Peyer's patch (tissue), 4 donors: ENCODE data around the gene DCLK2. TPM values are rescaled to one million over a fixed set of nuclear protein-coding genes. Genes with fewer than 3 reads are reported as not detected.

Source experiments
- DNase-seq, 3 donors: peaks; one replicate each; pipeline ENCODE4 v3.0.0-alpha.2; 2017 to 2019
- H3K27ac ChIP-seq, 4 donors: fragments of 200-600 bp; sonication (generic); one replicate each; pipeline ENCODE4 v1.5.1; 2016 to 2019
- H3K27me3 ChIP-seq, 2 donors: fragments of 200-600 bp; sonication (generic); one replicate each; pipeline ENCODE4 v1.5.1; 2019
- H3K36me3 ChIP-seq, 3 donors: fragments of 200-600 bp; sonication (generic); one replicate each; pipeline ENCODE4 v1.5.1; 2016 to 2019
- H3K4me1 ChIP-seq, 4 donors: fragments of 200-600 bp; sonication (generic); one replicate each; pipeline ENCODE4 v1.5.1; 2016 to 2019
- H3K4me3 ChIP-seq, 4 donors: fragments of 200-600 bp; sonication (generic); 1 replicate in 3 of 4; 2 replicates in 1 of 4; pipeline ENCODE4 v1.5.1; 2016 to 2019; ENCODE audit warnings: mild to moderate bottlenecking in 1 of 4
- H3K9me3 ChIP-seq, 4 donors: fragments of 200-600 bp; sonication (generic); one replicate each; pipeline ENCODE4 v1.5.1; 2016 to 2019; ENCODE audit warnings: mild to moderate bottlenecking in 1 of 4
- CTCF ChIP-seq, 6 experiments: fragments of 450-650 bp in 4 of 6; fragments of 200-600 bp in 2 of 6; sonication (generic) in 1 of 6; IDR thresholded peaks; one replicate each; pipeline ENCODE4 v1.5.1; 2017 to 2019; ENCODE audit warnings: antibody characterized with exemption in 6 of 6, mild to moderate bottlenecking in 3 of 6, moderate library complexity in 1 of 6
- POLR2A ChIP-seq, 2 donors: fragments of 450-650 bp; IDR thresholded peaks; one replicate each; pipeline ENCODE4 v1.5.1; 2017; ENCODE audit warnings: antibody characterized with exemption in 2 of 2, mild to moderate bottlenecking in 2 of 2, moderate library complexity in 2 of 2
- total RNA-seq, 4 donors: library from RNA; depleted of rRNA; stranded (reverse); fragments of >200 nt; gene quantifications; one replicate each; pipeline ENCODE4 v1.1.0, GENCODE V29; 2016

The DCLK2 gene
- total RNA-seq, 4 donors from 2014 or later = 2.1 to 12.4 (median 3.1) TPM

DNA sequence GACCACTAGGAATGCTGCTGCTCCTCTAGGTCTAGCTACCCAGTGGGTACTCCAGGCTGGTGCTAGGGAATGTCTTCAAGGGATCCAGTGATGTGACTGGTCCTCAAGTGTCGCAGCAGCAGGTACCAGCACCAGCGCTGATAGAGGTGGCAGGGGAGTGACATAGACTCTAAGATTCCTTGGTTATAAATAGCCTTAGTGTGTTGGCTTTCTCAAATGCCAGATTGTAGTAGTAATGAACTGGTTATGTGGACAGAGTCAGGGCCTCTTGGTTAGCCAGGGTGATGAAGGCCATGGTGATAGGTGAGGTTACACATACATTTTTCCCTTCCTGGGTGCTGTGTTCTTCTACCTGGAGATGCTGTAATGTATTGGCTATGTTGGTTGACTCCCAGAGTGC lies 38.3 kb downstream of the DCLK2 start:
- no peaks in the 10 kb centered on the region for H3K9me3 ChIP-seq
- H3K4me1 ChIP-seq = no peaks in the 10 kb centered on the region
- no peak overlapping the region for H3K27ac ChIP-seq
- TF ChIP-seq POLR2A (IDR thresholded peaks at IDR 0.05) = no peak
- no peak for TF ChIP-seq CTCF (IDR thresholded peaks at IDR 0.05)
- no peak for DNase-seq
- no peaks in the 10 kb centered on the region for H3K36me3 ChIP-seq
- no peak overlapping the region for H3K4me3 ChIP-seq
- H3K27me3 ChIP-seq = no peaks in the 10 kb centered on the region

DNA sequence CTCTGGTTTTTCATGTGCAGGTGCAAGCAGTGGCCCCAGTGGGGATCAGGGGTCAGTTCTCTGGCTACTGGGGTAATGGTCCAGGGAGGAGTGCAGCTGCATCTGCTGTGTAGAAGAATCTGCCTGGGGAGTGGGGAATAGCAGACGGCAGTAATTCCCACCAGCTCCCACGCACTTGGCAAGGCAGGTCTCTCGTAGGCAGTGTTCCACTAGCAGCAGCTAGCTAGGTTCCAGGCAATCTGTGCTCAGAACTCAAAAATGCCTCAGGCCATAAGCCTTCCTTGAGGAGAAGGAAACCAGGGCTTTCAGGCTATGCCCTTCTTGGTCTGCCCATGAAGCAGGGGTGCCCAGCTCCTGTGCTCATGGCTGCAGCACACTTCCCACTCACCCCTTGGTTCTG lies 38.8 kb downstream of the DCLK2 start:
- TF ChIP-seq POLR2A (IDR thresholded peaks at IDR 0.05) (no peak), CTCF (IDR thresholded peaks at IDR 0.05) (no peak)
- no peaks in the 10 kb centered on the region for H3K27me3 ChIP-seq
- H3K4me1 ChIP-seq = no peaks in the 10 kb centered on the region
- H3K36me3 ChIP-seq = no peaks in the 10 kb centered on the region
- no peaks in the 10 kb centered on the region for H3K9me3 ChIP-seq
- no peak overlapping the region for H3K4me3 ChIP-seq
- no peak for DNase-seq
- no peak overlapping the region for H3K27ac ChIP-seq

GRCh38 chr4:150117629-150118028 lies 39.4 kb downstream of the DCLK2 start:
- Histone ChIP-seq H3K27ac (no peak overlapping the region), H3K36me3 (no peaks in the 10 kb centered on the region), H3K4me3 (no peak overlapping the region), H3K4me1 (no peaks in the 10 kb centered on the region), H3K9me3 (no peaks in the 10 kb centered on the region), H3K27me3 (no peaks in the 10 kb centered on the region)
- no peak for DNase-seq
- no peak for TF ChIP-seq POLR2A (IDR thresholded peaks at IDR 0.05)
- no peak for TF ChIP-seq CTCF (IDR thresholded peaks at IDR 0.05)

DNA sequence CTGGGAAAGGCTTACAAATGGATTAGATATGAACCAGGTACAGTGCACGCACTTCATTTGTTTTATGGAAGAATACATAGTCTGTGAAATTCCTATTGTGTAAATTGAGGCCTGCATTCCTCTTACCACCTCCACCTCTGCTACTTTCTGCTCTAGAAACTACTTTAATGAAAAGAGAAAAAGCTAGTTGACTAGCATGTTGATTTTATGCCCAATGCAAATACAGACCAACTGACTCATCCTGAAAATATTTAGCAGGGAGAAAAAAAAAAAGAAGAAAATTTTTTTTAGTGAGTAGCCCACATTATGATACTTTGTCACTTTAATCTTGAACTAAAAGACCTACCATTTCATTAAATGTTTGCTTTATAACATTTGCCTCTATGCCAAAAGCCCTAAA lies 41.2 kb downstream of the DCLK2 start:
- Histone ChIP-seq H3K4me3 (no peak overlapping the region), H3K36me3 (no peaks in the 10 kb centered on the region), H3K4me1 (no peaks in the 10 kb centered on the region), H3K9me3 (no peaks in the 10 kb centered on the region), H3K27ac (no peak overlapping the region), H3K27me3 (no peaks in the 10 kb centered on the region)
- no peak for DNase-seq
- TF ChIP-seq POLR2A (IDR thresholded peaks at IDR 0.05) = no peak
- no peak for TF ChIP-seq CTCF (IDR thresholded peaks at IDR 0.05)

GRCh38 chr4:150123087-150123486 lies 44.8 kb downstream of the DCLK2 start:
- H3K27ac ChIP-seq = no peak overlapping the region
- TF ChIP-seq POLR2A (IDR thresholded peaks at IDR 0.05) (no peak), CTCF (IDR thresholded peaks at IDR 0.05) (no peak)
- H3K27me3 ChIP-seq = no peaks in the 10 kb centered on the region

More at GRCh38 chr4:150123087-150123486, 44.8 kb downstream of the DCLK2 start:
- Histone ChIP-seq H3K4me1 (peaks cover 0 to 5% (median 0%) of the 10 kb centered on the region in 4 donors), H3K36me3 (no peaks in the 10 kb centered on the region), H3K4me3 (no peak overlapping the region), H3K9me3 (no peaks in the 10 kb centered on the region)
- DNase-seq = no peak
